Heart right ventricle (tissue), 16 donors: ENCODE measurements around the gene CFAP299. TPM values are rescaled to one million over a fixed set of nuclear protein-coding genes. Genes with fewer than 3 reads are reported as not detected.

Experiments used
- ATAC-seq, 8 donors: fragments of 200-7000 bp; cut with Tn5 transposase; one replicate each; pipeline ENCODE4 v1.9.1; 2020; ENCODE audit warnings: mild to moderate bottlenecking in 8 of 8, moderate library complexity in 8 of 8, moderate number of reproducible peaks in 1 of 8
- DNase-seq, 2 donors: peaks; one replicate each; pipeline ENCODE4 v3.0.0-alpha.2; 2020
- H3K27ac ChIP-seq, 10 donors: fragments of 200-600 bp; sonication (generic) in 2 of 10; one replicate each; pipeline versions ENCODE4 v1.5.0 to v1.8.0; 2020 to 2022; ENCODE audit warnings: mild to moderate bottlenecking in 3 of 10
- H3K27me3 ChIP-seq, 7 donors: fragments of 200-600 bp; one replicate each; pipeline ENCODE4 v1.8.0; 2021 to 2022; ENCODE audit warnings: mild to moderate bottlenecking in 2 of 7
- H3K36me3 ChIP-seq, 9 donors: fragments of 200-600 bp; sonication (generic) in 1 of 9; one replicate each; pipeline versions ENCODE4 v1.5.0 to v1.8.0; 2020 to 2022; ENCODE audit warnings: mild to moderate bottlenecking in 2 of 9
- H3K4me1 ChIP-seq, 9 donors: fragments of 200-600 bp; sonication (generic) in 1 of 9; one replicate each; pipeline versions ENCODE4 v1.5.0 to v1.8.0; 2020 to 2022; ENCODE audit warnings: mild to moderate bottlenecking in 4 of 9
- H3K4me3 ChIP-seq, 10 donors: fragments of 200-600 bp; sonication (generic) in 2 of 10; one replicate each; pipeline versions ENCODE4 v1.5.0 to v1.8.0; 2020 to 2022; ENCODE audit warnings: mild to moderate bottlenecking in 7 of 10, moderate library complexity in 2 of 10
- H3K9me3 ChIP-seq, 11 donors: fragments of 200-600 bp in 10 of 11; sonication (generic) in 2 of 11; one replicate each; pipeline versions ENCODE4 v1.5.0 to v1.8.0; 2013 to 2022; ENCODE audit warnings: mild to moderate bottlenecking in 2 of 11, control low read depth in 1 of 11, moderate library complexity in 1 of 11
- CTCF ChIP-seq, 9 donors: fragments of 200-600 bp; sonication (generic) in 2 of 9; IDR thresholded peaks; one replicate each; pipeline versions ENCODE4 v1.5.0 to v1.8.0; 2021 to 2022; ENCODE audit warnings: antibody characterized with exemption in 9 of 9, mild to moderate bottlenecking in 5 of 9, moderate library complexity in 1 of 9
- WGBS, 2 donors: extraction: QIAGEN DNeasy Blood & Tissue Kit; methylation state at CpG; one replicate each; pipeline ENCODE4 v1.1.7; 2013; ENCODE audit warnings: inconsistent platforms in 1 of 2; 5-methylcytosine and 5-hydroxymethylcytosine counted together
- intact Hi-C, 10 donors: fragments of 100-400 bp; cut with DNase I; formaldehyde crosslinking; loops; one replicate each; pipeline versions ENCODE4 v1.11.1 to v1.14.2; 2022
- polyA plus RNA-seq, 2 donors: library from polyadenylated mRNA; stranded (reverse); fragments of 200-250 nt; gene quantifications; one replicate each; pipeline ENCODE4 v1.2.3, GENCODE V29; 2013
- total RNA-seq, 10 donors: library from RNA; stranded (reverse); fragmentation: NEBNext Ultra II Directional in 3 of 10; extraction: Animal tissue kit (Norgen Biotek cat#: 25700) in 3 of 10; gene quantifications; one replicate each; pipeline versions ENCODE4 v1.2.1 to v1.2.4, GENCODE V29; 2021 to 2023
- donor health status: Arrhythmogenic right ventricular cardiomyopathy.
- donor health status: ischemic (EF 13 %, LVEDD 7.1; RV severe dilation, severe dysfunction).
- donor health status: healthy with polysubstance abuse.
- donor health status: DM: no; HTN: yes; CAD: no.
- donor health status: DM: no; HTN: no; CAD: no.
- donor health status: ischemic (EF 25% LVEDD 6.9; RV normal size, moderate dysfunction).
- donor health status: ischemic (EF 25% LVEDD 5.7; RV mildly dilated, moderate dysfunction).
- donor health status: healthy.
- donor health status: DM: yes; HTN: yes; CAD: no.
- donor health status: Ischemic cardiomyopathy.
- donor health status: ischemic (EF 35%, LVEDD 5.7; RV mildly dilated, moderate dysfunction).
- donor health status: nonischemic (EF 11% LVEDD 7.7; RV severe dilation, severe dysfunction).
- donor health status: DM: yes; HTN: yes; CAD: no.
- donor health status: PGD.
- donor health status: ischemic (EF 29% LVEDD 5.4; RV normal size, mild dysfunction).
- donor health status: nonischemic (EF 23%, LVEDD 6.1; RV moderate dilation, normal function).

Gene CFAP299
- total and polyA plus RNA-seq, 12 donors, result 0.93 TPM; not detected in 11

GRCh38 chr4:80926446-80926845, 590.9 kb downstream of the CFAP299 start:
- Histone ChIP-seq H3K36me3 (no peaks in the 10 kb centered on the region), H3K27ac (no peak overlapping the region), H3K27me3 (no peaks in the 10 kb centered on the region), H3K4me1 (no peaks in the 10 kb centered on the region), H3K9me3 (no peaks in the 10 kb centered on the region), H3K4me3 (no peak overlapping the region)
- intact Hi-C loops, result no loop called here
- ATAC-seq (no peak), DNase-seq (no peak)
- WGBS, 2 donors, result 71 to 72% methylated on average over 1 of the region's 1 CpG
- no peak for TF ChIP-seq CTCF (IDR thresholded peaks at IDR 0.05)

GRCh38 chr4:80926891-80927290, 591.4 kb downstream of the CFAP299 start:
- no peak for ATAC-seq
- intact Hi-C loops, result no loop called here
- H3K27ac ChIP-seq, result no peak overlapping the region
- DNase-seq, result no peak
- H3K36me3 ChIP-seq, result no peaks in the 10 kb centered on the region
- H3K9me3 ChIP-seq, result no peaks in the 10 kb centered on the region
- no peak for TF ChIP-seq CTCF (IDR thresholded peaks at IDR 0.05)
- H3K4me1 ChIP-seq, result no peaks in the 10 kb centered on the region
- H3K27me3 ChIP-seq, result no peaks in the 10 kb centered on the region
- no peak overlapping the region for H3K4me3 ChIP-seq
- WGBS, 2 donors, result 54 to 86% methylated on average over 1 of the region's 1 CpG

- H3K27ac ChIP-seq, result no peak overlapping the region
- ATAC-seq (no peak), DNase-seq (no peak)
- H3K4me1 ChIP-seq, result no peaks in the 10 kb centered on the region
- TF ChIP-seq CTCF (IDR thresholded peaks at IDR 0.05), result no peak
- H3K27me3 ChIP-seq, result no peaks in the 10 kb centered on the region
- no peaks in the 10 kb centered on the region for H3K9me3 ChIP-seq
- H3K36me3 ChIP-seq, result no peaks in the 10 kb centered on the region
- no peak overlapping the region for H3K4me3 ChIP-seq
- intact Hi-C loops, result no loop called here
- 63 to 72% methylated on average over 3 of the region's 3 CpGs for WGBS, 2 donors
Observed at GRCh38 chr4:80927420-80927819, 591.9 kb downstream of the CFAP299 start.

GRCh38 chr4:80931631-80932081, 596.1 kb downstream of the CFAP299 start:
- Histone ChIP-seq H3K27ac (no peak overlapping the region), H3K4me1 (no peaks in the 10 kb centered on the region), H3K27me3 (no peaks in the 10 kb centered on the region), H3K4me3 (no peak overlapping the region), H3K9me3 (no peaks in the 10 kb centered on the region), H3K36me3 (no peaks in the 10 kb centered on the region)
- TF ChIP-seq CTCF (IDR thresholded peaks at IDR 0.05), result no peak
- no peak for ATAC-seq
- 64 to 69% methylated on average over 4 of the region's 4 CpGs for WGBS, 2 donors
- DNase-seq, result no peak
- intact Hi-C loops, result no loop called here
